Stimulated activated CD8-positive, alpha-beta memory T cell treated with anti-CD3 and anti-CD28 coated beads, Interleukin-7, amount 100 ng/mL, for 48 hours (primary cell): ENCODE data around the gene PPCDC.
A peak's percentile ranks its signal among the peaks of the same experiment; 100 is the strongest.

Source experiments
- DNase-seq, 2 donors: peaks; one replicate each; pipeline ENCODE4 v3.0.0-alpha.2; 2020; ENCODE audit warnings: low read depth in 1 of 2; ENCODE audit errors: extremely low read depth in 1 of 2

Gene PPCDC, protein sequence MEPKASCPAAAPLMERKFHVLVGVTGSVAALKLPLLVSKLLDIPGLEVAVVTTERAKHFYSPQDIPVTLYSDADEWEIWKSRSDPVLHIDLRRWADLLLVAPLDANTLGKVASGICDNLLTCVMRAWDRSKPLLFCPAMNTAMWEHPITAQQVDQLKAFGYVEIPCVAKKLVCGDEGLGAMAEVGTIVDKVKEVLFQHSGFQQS

DNA sequence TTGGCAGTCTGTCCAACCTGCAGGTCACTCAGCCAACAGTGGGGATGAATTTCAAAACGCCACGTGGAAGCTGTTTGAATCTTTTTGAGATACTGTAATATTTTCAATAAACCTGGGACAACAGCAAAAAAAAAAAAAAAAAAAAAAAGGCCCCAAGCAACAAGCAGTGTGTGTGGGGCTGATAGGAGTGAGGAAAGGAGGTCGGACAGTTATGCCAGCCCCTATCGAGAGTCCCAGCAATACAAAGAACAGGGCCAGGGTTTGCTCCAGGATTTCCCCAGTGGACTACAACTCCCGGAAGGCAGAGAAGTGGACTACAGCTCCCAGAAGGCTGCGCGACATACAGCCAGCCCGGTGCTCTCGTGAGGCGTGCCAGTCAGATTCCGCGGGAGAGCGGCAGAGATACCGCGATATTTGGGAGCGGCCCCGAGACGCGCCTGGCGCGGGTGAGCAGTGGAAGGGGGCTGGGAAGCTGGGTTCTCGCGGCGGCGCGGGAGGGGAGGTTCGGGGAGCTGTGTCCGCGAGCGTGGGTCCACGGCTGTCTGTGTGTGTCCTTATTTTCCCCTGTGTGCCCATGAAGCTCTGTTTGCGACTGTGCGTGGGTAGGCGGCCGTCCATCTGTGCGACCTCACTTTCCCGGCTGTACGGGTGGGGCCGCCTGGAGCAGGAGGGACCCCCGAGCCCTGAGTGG lies at the start of gene PPCDC:
Gene PPCDC, plus strand, starts transcription at position 410 of the 691 bp plus-strand sequence. CDS start 4,729 bp downstream, outside the sequence.
- DNase-seq: peak; percentile 83 to 93

DNA sequence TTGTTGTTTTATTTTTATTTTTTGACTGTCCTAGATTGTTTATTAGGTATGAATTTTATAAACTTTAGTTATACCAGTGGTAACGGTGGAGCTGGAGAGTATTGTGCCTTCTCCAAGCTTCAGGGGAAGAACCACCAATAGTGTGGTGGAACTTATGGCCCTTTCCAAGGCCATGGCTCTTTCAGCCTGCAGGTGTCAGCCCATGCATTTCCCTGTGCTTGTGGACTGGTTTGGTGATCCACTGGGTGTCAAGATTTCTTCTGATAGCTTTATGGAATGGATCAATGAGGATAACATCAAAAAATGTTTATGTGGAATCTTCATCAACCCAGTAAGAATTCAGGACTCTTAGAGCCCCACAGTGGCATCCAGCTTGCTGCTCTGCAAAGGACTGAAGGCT lies 47.2 kb upstream of the PPCDC start:
- DNase-seq: no peak

- peak in 1 of 2 donors; percentile 44 for DNase-seq
These were observed 45.8 kb upstream of the PPCDC start for GRCh38 chr15:74977599-74977998.

DNA sequence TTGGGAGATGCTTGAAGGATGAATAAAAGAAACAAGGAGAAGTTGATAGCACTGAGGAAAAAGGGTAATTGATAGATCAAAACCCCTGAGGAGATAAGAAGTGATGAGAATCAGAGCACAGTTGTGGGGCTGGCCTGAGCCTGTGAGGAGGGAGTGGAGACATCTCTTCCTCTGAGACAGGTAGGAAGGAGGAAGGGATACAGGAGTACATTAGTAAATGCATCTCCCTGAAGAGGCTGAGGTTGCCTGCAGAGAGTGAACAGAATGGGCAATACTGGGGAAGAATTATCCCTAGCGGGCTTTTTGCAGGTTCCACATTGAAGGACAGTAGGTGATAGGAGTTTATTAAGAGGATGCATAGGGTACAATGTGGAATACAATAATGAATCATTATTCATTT lies 45.3 kb upstream of the PPCDC start:
- no peak for DNase-seq

GRCh38 chr15:74978503-74978902 lies 44.9 kb upstream of the PPCDC start:
- peak in 1 of 2 donors; percentile 69 for DNase-seq

- DNase-seq: no peak
These were observed 41.2 kb upstream of the PPCDC start for GRCh38 chr15:74982183-74982582.

GRCh38 chr15:74983725-74984231 lies 39.6 kb upstream of the PPCDC start:
- DNase-seq: peak; percentile 36 to 81

DNA sequence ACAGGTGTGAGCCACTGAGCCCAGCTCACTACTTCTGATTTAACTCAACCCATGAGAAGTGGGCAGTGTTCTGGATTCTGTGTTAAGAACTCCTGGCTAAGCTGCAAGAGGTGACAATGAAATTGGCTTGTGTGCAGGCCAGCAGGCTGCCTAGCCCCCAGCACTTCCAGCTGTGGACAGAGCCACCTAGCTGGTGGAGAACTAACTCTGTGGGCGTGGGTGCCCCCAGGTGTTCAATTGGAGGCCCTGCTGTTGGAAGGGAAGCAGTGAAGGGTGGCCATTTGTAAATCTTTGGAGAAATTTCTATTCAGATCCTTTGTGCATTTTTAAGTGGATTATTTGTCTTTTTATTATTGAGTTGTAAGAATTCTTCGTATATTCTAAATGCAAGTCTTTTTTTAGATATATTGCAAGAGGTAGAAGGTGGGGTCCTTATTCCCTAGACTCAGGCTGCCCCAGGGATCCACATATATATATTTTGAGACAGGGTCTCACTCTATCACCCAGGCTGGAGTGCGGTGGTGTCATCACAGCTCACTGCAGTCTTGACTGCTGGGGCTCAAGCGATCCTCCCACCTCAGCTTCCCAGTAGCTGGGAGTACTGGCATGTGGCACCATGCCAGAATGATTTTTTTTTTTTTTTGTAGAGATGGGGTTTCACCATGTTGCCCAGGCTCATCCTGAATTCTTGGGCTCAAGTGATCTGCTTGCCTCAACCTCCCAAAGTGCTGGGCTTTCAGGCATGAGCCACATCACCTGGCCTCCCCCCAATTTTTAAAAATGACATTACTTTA lies 35.2 kb upstream of the PPCDC start:
- DNase-seq: peak; percentile 23 to 38

GRCh38 chr15:74989527-74989926 lies 33.9 kb upstream of the PPCDC start:
- DNase-seq: no peak

DNA sequence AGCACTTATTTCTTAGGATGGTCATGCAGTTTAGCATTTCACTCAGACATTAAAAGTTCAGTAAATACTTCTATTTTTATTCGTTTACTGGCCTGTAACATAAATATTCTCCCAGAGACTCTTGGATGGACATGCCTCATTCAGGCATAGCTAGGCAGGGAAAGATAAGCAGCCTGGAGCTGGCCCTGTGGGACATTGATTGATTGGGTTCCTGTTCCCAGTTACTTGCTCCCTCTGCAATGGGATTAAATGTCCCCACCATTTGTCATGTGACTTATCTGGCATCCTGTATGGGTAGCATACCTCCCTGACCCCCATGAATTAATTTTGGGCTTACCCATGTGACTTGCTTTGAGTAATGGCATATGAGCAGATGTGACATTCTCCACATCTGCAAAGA lies 30.8 kb upstream of the PPCDC start:
- no peak for DNase-seq

GRCh38 chr15:74994236-74994635 lies 29.2 kb upstream of the PPCDC start:
- no peak for DNase-seq

DNA sequence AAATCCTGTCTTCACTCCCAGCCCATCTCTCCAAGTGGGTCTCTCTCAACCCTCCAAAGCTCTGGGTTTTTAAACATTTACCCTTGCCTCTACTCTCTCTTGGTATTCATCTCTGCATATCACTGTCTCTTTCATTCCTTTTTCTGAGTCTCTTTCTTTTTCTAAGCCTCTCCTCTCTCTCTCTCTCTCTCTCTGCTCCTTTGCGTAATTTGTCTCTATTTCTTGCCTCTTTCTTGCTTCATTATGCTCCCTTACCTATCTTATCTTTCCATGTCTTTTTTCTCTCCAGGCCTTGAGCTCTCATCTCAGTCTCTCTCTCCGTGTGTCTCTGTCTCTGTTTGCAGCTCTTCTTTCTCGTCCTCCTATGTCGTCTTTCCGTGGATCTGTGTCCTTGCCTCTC lies 28.7 kb upstream of the PPCDC start:
- no peak for DNase-seq

- peak; percentile 72 to 88 for DNase-seq
These were observed 28.1 kb upstream of the PPCDC start, which contains the start of gene SCAMP5 for GRCh38 chr15:74995182-74995778. TSS of gene SCAMP5 (plus strand) at chr15:74995563. CDS start at chr15:75011840, 16,277 bp downstream.

DNA sequence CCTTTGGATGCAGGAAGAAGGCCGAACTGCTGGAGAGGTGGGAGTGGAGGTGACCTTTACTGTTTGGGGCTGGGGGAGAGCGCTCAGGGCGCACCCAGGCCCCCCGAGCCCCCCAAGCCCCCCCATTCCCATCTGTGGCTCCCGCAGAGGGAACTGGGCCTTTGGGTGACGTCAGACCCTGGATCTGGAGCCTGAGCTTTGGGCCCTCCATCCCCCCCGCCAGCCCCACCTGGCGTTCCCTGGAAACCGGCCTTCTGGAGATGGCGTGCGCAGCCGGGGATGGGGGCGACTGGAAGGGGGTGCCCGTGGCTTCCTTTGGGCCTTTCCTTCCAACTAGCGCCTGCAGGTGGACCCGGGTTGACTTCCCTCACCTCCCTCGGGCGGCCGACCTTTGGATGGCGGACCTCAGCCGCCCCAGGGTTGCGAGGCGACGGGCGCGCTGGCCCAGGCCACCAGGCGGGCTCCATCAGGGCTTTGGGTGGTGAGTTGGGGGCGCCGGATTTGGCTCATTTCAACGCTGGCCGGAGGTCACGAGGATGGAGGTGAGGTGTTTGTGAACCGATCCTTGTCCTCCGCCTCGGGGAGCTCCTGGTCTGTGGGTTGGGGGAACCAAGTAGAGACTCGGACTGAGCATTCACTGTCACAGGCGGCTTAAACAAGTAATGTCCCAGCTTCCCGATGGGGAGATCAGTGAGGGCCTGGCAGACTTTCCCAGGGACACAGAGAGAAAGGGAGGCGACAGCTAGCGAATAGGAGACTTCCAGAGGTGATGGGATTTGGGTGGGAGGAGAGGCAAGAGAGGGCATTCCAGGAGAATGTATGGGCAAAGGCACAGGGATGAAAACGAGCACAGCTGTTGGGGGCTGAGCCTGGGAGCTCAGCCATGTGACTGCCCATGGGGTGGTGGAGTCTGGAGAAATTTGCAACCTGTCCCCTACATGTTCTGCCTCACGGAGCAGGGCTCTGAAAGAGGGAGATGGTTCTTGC lies 27.3 kb upstream of the PPCDC start:
- no peak for DNase-seq

GRCh38 chr15:74997141-74997540 lies 26.2 kb upstream of the PPCDC start:
- no peak for DNase-seq

DNA sequence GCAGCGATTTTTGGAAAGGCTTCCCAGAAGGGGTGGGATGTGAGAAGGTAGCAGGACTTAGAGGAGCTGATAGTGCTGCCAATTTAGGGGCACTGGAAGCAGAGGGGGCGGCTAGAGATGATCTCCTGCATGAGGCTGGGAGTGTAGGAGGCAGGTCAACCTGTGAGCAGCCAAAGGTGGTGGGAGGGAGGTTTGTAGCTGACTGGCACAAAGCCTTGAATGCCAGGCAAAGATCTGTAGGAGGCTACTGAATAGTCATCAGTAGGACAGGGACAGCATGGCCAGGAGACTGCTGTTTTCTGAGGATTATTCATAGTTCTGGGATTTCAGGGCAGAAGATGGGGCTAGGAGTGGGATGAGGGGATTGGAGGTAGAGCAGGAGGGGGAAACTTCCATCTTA lies 25.8 kb upstream of the PPCDC start:
- no peak for DNase-seq

GRCh38 chr15:75001310-75001709 lies 22.1 kb upstream of the PPCDC start:
- DNase-seq: no peak

- no peak for DNase-seq
These were observed 21.0 kb upstream of the PPCDC start for GRCh38 chr15:75002398-75002797.

GRCh38 chr15:75007216-75007615 lies 16.2 kb upstream of the PPCDC start:
- no peak for DNase-seq

DNA sequence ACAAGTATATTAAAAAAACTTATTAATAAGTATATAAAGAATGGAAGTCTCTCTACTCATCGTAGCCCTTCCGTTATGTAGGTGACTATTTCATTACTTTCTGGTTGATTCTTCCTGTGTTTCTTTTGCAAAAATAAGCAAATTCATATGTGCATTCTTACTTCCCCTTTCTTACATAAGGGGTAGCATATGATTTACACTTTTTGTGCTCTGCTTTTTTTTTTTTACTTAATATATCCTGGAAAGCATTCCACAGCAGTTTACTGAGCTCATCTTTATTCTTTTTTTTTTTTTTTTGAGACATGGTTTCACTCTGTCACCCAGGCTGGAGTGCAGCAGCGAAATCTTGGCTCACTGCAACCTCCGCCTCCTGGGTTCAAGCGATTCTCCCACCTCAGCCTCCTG lies 15.2 kb upstream of the PPCDC start:
- no peak for DNase-seq
